Prostate gland (tissue), 2 donors: ENCODE data around the gene COX14. TPM values are rescaled to one million over a fixed set of nuclear protein-coding genes. Genes with fewer than 3 reads are reported as not detected.

ENCODE experiments used
- DNase-seq: peaks from one replicate; pipeline ENCODE4 v3.0.0-alpha.2; 2019; ENCODE audit warnings: low spot score
- H3K27ac ChIP-seq, 2 donors: fragments of 200-600 bp; sonication (generic); 2 replicates each; pipeline ENCODE4 v1.5.1; 2017 to 2019
- H3K27me3 ChIP-seq: fragments of 200-600 bp; sonication (generic); replicated peaks from 2 replicates; pipeline ENCODE4 v1.5.1; 2019; ENCODE audit not compliant: insufficient read depth
- H3K36me3 ChIP-seq, 2 donors: fragments of 200-600 bp; sonication (generic); 1 replicate in 1 of 2; 2 replicates in 1 of 2; pipeline versions ENCODE4 v1.5.1 to v1.8.1; 2017 to 2019
- H3K4me1 ChIP-seq: fragments of 200-600 bp; sonication (generic); replicated peaks from 2 replicates; pipeline ENCODE4 v1.5.1; 2019
- H3K4me3 ChIP-seq, 2 donors: fragments of 200-600 bp; sonication (generic); 2 replicates each; pipeline ENCODE4 v1.5.1; 2017 to 2019
- H3K9me3 ChIP-seq: fragments of 200-600 bp; sonication (generic); 2 replicates; pipeline ENCODE4 v1.5.1; 2017
- CTCF ChIP-seq, 4 experiments: fragments of 200-600 bp in 2 of 4; fragments of 450-650 bp in 2 of 4; sonication (generic) in 2 of 4; IDR thresholded peaks; 1 replicate in 3 of 4; 2 replicates in 1 of 4; pipeline ENCODE4 v1.5.1; 2016 to 2019; ENCODE audit warnings: antibody characterized with exemption in 4 of 4, mild to moderate bottlenecking in 2 of 4, moderate library complexity in 2 of 4
- POLR2A ChIP-seq: fragments of 450-650 bp; IDR thresholded peaks from one replicate; pipeline ENCODE4 v1.6.1; 2016; ENCODE audit warnings: antibody characterized with exemption, mild to moderate bottlenecking
- POLR2AphosphoS5 ChIP-seq: sonication (generic); formaldehyde crosslinking; IDR thresholded peaks from one replicate; pipeline ENCODE4 v1.6.1; 2017; ENCODE audit warnings: antibody characterized with exemption
- WGBS: methylation state at CpG from one replicate; pipeline ENCODE4 v1.1.5; 2018; 5-methylcytosine and 5-hydroxymethylcytosine counted together
- intact Hi-C: fragments of 100-400 bp; cut with DNase I; formaldehyde crosslinking; loops from one replicate; pipeline ENCODE4 v1.14.2; 2022
- total RNA-seq, 2 donors: library from RNA; depleted of rRNA; stranded (reverse); fragments of >200 nt; gene quantifications; one replicate each; pipeline ENCODE4 v1.1.0, GENCODE V29; 2016

Gene COX14
- total RNA-seq, 2 donors from 2014 or later: 59.9 to 84.6 TPM

- Histone ChIP-seq H3K4me1 (no peaks in the 10 kb centered on the region), H3K36me3 (no peaks in the 10 kb centered on the region), H3K4me3 (no peak overlapping the region), H3K9me3 (no peaks in the 10 kb centered on the region), H3K27me3 (no peaks in the 10 kb centered on the region), H3K27ac (no peak overlapping the region)
- intact Hi-C loops: no loop called here
- no peak for TF ChIP-seq POLR2AphosphoS5
- TF ChIP-seq CTCF (IDR thresholded peaks at IDR 0.05): no peak
- TF ChIP-seq POLR2A: no peak
- DNase-seq: no peak
- 83% methylated on average over 6 of the region's 6 CpGs for WGBS
Measured at GRCh38 chr12:50117057-50117622, 5.1 kb downstream of the COX14 start.

DNA sequence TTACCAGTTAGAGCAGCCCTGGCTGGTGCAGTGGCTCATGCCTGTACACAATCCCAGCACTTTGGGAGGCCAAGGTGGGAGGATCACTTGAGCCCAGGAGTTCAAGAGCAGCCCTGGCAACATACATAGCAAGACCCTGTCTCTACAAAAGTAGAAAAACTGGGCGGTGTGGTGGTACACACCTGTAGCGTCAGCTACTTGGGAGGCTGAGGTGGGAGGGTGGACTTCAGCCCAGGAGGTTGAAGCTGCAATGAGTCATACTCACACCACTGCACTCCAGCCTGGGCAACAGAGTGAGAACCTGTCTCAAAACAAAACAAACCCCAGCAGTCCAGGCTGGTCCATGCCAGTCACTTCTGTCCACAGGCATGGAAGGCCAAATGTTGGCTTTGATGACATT lies 7.4 kb downstream of the COX14 start:
- intact Hi-C loops: no loop called here
- Histone ChIP-seq H3K36me3 (no peaks in the 10 kb centered on the region), H3K9me3 (no peaks in the 10 kb centered on the region), H3K4me1 (no peaks in the 10 kb centered on the region), H3K4me3 (no peak overlapping the region), H3K27ac (no peak overlapping the region), H3K27me3 (no peaks in the 10 kb centered on the region)
- DNase-seq: no peak
- TF ChIP-seq CTCF (IDR thresholded peaks at IDR 0.05) (no peak), POLR2A (no peak), POLR2AphosphoS5 (no peak)
- 100% methylated on average over 2 of the region's 2 CpGs for WGBS

GRCh38 chr12:50120521-50120920 lies 8.5 kb downstream of the COX14 start:
- H3K27ac ChIP-seq: no peak overlapping the region
- H3K9me3 ChIP-seq: no peaks in the 10 kb centered on the region
- no peak overlapping the region for H3K4me3 ChIP-seq
- intact Hi-C loops: no loop called here
- no peaks in the 10 kb centered on the region for H3K4me1 ChIP-seq
- no peaks in the 10 kb centered on the region for H3K27me3 ChIP-seq
- TF ChIP-seq POLR2A: no peak
- TF ChIP-seq CTCF (IDR thresholded peaks at IDR 0.05): no peak
- TF ChIP-seq POLR2AphosphoS5: no peak
- no peak for DNase-seq
- H3K36me3 ChIP-seq: no peaks in the 10 kb centered on the region
- WGBS: 79% methylated on average over 3 of the region's 3 CpGs

DNA sequence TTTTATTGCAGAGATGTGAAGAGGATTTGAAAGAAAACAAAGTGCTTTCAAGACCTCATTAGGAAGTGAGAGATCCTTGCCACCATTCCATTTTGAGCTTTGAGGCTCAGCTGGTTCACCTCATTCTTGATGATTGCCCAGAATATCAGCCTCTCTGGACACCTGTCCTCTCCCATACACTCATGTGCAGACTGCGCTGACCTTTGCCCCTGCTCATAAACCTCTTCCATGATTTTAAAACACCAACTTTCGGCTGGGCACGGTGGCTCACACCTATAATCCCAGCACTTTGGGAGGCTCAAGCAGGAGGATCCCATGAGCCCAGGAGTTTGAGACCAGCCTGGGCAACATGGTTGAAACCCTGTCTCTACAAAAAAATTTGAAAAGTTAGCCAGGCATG lies 8.9 kb downstream of the COX14 start:
- 97% methylated on average over 3 of the region's 3 CpGs for WGBS
- TF ChIP-seq POLR2AphosphoS5 (no peak), POLR2A (no peak), CTCF (IDR thresholded peaks at IDR 0.05) (no peak)
- Histone ChIP-seq H3K4me1 (no peaks in the 10 kb centered on the region), H3K27me3 (no peaks in the 10 kb centered on the region), H3K4me3 (no peak overlapping the region), H3K36me3 (no peaks in the 10 kb centered on the region), H3K9me3 (no peaks in the 10 kb centered on the region), H3K27ac (no peak overlapping the region)
- no peak for DNase-seq
- intact Hi-C loops: no loop called here

DNA sequence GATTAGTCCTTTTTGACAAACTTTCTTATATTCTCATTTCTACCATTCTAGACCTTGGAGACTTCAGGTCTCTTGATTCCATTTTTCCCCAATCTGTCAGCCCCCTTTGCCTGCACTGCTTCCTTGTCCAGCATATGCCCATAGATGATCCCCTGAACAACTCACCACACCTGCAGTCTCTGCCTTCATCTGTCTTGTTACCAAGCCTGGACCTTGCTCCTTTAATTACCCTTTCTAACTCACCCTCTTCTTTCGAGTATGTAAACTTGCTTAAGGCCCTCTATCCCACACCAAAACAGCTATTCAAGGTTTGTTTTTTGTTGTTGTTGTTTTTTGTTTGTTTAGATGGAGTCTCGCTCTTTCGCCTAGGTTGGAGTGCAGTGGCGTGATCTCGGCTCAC lies 9.6 kb downstream of the COX14 start:
- Histone ChIP-seq H3K9me3 (no peaks in the 10 kb centered on the region), H3K36me3 (no peaks in the 10 kb centered on the region), H3K4me1 (no peaks in the 10 kb centered on the region), H3K4me3 (no peak overlapping the region), H3K27me3 (no peaks in the 10 kb centered on the region), H3K27ac (no peak overlapping the region)
- TF ChIP-seq POLR2A (no peak), POLR2AphosphoS5 (no peak), CTCF (IDR thresholded peaks at IDR 0.05) (no peak)
- 86% methylated on average over 5 of the region's 5 CpGs for WGBS
- no peak for DNase-seq
- intact Hi-C loops: no loop called here
